ENCODE data around the gene MTHFS.

MTHFS gene

DNA sequence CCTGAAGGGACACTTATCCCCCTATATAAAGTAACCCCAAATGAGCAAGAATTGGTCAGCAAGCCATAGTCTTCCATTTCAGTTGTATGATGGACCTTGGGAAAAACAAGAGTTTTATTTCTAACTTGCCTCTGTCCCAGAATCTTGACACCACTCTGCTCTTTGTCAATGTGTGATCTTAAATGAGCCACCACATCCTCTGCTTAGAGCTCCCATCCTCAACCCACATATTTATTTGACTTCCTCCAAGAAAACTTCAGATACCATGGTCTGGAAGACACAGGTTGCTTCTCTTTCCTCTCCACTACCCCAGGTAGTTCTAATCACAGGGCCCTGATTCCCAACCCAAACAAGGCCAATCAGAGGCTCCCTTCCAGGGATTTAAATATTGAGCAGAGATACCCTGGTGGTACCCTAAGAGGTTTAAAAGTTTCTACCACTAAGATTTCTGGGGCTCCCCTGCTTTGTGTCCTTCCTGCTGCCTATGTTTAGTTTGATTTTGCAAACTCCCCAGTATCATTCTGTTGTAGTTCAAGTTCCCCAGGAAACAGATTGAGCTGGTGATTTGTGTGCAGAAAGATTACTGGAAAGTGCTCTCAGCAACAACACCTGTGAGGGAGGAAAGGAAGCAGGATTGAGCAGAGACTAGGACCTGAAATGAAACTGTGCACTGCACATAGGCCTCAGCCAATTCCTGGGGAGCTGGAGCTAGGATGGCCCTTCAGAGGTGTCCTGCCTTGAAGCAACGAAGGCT, 64.3 kb downstream of the MTHFS start:
- H3K4me3 ChIP-seq (ENCODE audit: low read depth, low read length), result no peak overlapping the region
- no peak for DNase-seq (ENCODE audit: low read depth)
- TF ChIP-seq, protein P1, sequence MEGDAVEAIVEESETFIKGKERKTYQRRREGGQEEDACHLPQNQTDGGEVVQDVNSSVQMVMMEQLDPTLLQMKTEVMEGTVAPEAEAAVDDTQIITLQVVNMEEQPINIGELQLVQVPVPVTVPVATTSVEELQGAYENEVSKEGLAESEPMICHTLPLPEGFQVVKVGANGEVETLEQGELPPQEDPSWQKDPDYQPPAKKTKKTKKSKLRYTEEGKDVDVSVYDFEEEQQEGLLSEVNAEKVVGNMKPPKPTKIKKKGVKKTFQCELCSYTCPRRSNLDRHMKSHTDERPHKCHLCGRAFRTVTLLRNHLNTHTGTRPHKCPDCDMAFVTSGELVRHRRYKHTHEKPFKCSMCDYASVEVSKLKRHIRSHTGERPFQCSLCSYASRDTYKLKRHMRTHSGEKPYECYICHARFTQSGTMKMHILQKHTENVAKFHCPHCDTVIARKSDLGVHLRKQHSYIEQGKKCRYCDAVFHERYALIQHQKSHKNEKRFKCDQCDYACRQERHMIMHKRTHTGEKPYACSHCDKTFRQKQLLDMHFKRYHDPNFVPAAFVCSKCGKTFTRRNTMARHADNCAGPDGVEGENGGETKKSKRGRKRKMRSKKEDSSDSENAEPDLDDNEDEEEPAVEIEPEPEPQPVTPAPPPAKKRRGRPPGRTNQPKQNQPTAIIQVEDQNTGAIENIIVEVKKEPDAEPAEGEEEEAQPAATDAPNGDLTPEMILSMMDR (conservative IDR thresholded peaks at IDR 0.05; ENCODE audit: low read depth, low read length), result no peak

DNA sequence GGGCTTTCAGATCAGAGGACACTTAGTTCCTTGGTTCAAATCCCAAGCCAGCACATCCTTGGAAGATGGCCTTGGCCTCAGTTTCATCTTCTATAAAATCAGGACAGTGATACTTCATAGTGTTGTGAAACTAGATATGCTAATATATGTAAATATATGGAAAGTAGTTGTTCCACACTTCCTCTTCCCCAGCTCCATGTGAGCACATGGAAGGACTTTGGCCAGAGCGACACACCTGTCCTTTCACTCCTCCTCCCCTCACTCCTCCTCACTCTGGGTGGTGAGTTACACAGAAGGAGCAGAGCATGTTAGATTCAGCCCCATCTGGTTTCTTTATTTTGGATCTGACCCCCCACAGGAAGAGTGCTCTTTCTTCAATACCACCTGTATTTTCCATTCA, 65.2 kb downstream of the MTHFS start:
- no peak overlapping the region for H3K4me3 ChIP-seq (ENCODE audit: low read depth, low read length)
- DNase-seq (ENCODE audit: low read depth), result no peak
- TF ChIP-seq, protein P1 (conservative IDR thresholded peaks at IDR 0.05; ENCODE audit: low read depth, low read length), result no peak

DNA sequence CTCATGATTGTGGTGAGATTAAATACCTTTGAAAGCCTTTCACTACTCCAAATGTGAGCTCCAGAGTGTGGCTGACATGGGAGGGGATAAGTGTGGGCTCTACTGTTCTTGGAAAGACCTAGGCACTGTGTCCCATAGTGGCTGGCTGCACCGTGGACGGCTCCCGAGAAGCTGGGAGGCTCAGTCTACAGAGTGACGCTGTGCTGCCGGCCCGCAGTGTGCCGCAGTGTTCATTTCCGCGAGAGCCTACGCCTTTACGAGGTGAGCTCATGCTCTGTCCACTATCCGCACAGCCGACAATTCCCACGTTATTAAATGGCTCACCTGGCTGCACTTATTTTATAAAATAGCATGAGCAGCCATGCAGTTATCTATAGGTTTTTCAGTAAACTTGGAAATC, 66.9 kb downstream of the MTHFS start:
- no peak overlapping the region for H3K4me3 ChIP-seq (ENCODE audit: low read depth, low read length)
- TF ChIP-seq, protein P1 (conservative IDR thresholded peaks at IDR 0.05; ENCODE audit: low read depth, low read length), result no peak
- no peak for DNase-seq (ENCODE audit: low read depth)

DNA sequence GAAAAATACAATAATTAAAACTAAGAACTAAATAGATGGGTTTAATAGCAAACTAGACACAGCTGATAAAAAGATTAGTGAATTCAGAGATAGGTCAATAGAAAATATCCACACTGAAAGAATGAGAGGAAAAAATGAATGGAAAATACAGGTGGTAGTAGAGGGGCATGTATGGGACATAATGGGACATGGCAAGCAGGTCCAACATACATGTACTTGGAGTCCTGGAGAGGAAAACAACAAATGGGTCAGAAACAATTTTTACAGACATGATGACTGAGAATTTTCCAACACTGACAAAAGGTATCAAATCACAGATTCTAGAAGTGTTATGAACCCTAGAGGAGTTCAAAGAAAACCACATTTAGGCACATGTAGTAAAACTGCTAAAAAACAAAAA, 68.4 kb downstream of the MTHFS start:
- no peak for DNase-seq (ENCODE audit: low read depth)
- H3K4me3 ChIP-seq (ENCODE audit: low read depth, low read length), result no peak overlapping the region
- TF ChIP-seq, protein P1 (conservative IDR thresholded peaks at IDR 0.05; ENCODE audit: low read depth, low read length), result no peak

DNA sequence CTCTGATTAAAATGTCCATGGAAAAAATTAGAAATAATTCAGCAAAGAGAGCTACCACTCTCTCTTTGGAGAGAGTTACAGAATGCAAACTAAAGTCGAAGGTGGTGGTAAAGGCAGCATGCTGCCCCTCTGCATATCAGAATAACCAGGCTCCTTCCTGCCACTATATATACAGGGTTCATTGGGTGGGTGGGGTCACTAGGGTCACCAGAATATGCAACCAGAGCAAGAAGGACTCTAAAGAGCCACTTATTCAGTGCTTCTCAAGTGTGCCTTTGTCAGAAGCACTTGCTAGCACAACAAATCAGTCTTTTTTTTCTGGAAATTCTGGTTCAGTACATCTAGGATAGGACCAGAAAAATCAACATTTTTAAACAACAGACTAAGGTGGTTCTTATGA, 70.0 kb downstream of the MTHFS start:
- TF ChIP-seq, protein P1 (conservative IDR thresholded peaks at IDR 0.05; ENCODE audit: low read depth, low read length), result no peak
- no peak overlapping the region for H3K4me3 ChIP-seq (ENCODE audit: low read depth, low read length)
- DNase-seq (ENCODE audit: low read depth), result no peak

DNA sequence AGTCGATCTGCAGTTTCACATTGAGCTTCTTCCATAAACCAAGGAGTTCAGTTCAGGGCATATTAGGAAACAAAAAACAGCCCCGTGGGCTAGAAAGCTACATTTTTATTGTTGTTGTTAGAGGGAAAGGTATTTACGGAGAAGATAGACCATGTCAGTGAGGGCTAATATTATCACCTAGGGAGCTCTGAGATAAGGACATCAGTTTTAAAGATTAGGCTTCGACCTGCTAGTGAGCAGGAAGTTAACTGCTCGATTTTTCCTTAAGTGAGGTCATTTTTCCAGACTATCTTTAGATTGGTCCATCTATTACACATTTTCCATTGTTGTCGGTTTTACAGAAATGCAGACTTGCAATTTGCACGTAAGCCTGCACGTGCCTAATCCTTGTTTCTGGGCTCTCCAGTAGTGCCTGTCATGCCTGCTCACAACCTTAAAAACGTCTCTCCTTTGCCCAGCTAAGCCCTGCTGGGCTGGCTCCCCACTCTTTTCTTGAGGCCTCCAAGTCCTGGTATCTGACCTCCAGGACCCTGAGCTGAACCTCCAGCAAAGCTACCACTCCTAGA, 72.6 kb downstream of the MTHFS start:
- TF ChIP-seq, protein P1 (conservative IDR thresholded peaks at IDR 0.05; ENCODE audit: low read depth, low read length), result no peak
- no peak overlapping the region for H3K4me3 ChIP-seq (ENCODE audit: low read depth, low read length)
- no peak for DNase-seq (ENCODE audit: low read depth)

DNA sequence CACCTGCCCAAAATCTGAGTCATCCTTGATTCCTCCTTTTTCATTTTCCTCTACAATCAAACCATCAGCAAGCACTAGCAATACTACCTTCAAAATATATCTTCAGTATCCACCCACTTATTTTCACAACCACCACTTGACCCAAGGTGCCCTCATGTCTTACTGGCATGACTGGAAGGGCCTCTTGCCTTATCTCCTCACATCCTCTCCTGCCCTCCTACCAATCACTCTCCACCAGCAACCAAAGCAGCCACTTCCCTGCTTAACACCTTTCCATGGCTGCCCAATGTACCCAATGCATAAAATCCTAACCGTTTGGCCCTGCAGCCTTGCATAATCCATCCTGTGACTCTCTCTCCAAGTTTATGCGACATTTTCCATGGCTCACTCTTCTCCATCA, 76.0 kb downstream of the MTHFS start:
- no peak overlapping the region for H3K4me3 ChIP-seq (ENCODE audit: low read depth, low read length)
- TF ChIP-seq, protein P1 (conservative IDR thresholded peaks at IDR 0.05; ENCODE audit: low read depth, low read length), result no peak
- no peak for DNase-seq (ENCODE audit: low read depth)

Measured in choroid plexus epithelial cell (primary cell).